ENCODE results near the gene ARAP1. TPM values are rescaled to one million over a fixed set of nuclear protein-coding genes. Genes with fewer than 3 reads are reported as not detected.

Gene ARAP1
- total RNA-seq, 4 donors from 2014 or later: 18.3 to 52.0 (median 26.0) TPM

- H3K27ac ChIP-seq: no peak overlapping the region
- peaks cover 0 to 64% of the 10 kb centered on the region in 2 donors for H3K36me3 ChIP-seq
- no peak for ATAC-seq
- H3K27me3 ChIP-seq: no peaks in the 10 kb centered on the region
- no peak for TF ChIP-seq CTCF (IDR thresholded peaks at IDR 0.05 in 4 of 5, conservative IDR thresholded peaks at IDR 0.05 in 1 of 5)
- no peak for TF ChIP-seq POLR2A (IDR thresholded peaks at IDR 0.05)
- DNase-seq: no peak
- no peak overlapping the region for H3K4me3 ChIP-seq
- no peaks in the 10 kb centered on the region for H3K9me3 ChIP-seq
- in situ Hi-C loops (cut with MboI; ENCODE audit: low sequenced_read_pairs in 4 of 4) (loop anchor here in 1 of 4 donors (25.0 kb wide), 1 partner anchor 483 kb away; no protein-coding TSS in a partner anchor), intact Hi-C loops (cut with DNase I; ENCODE audit: low total_unique reads) (no loop called here)
- peaks cover 0 to 5% of the 10 kb centered on the region in 2 donors for H3K4me1 ChIP-seq
Measured at GRCh38 chr11:72704028-72704782, 48.0 kb downstream of the ARAP1 start.

- DNase-seq (peak in 1 of 2 donors; percentile 60), ATAC-seq (peak; percentile 32 to 38)
- no peaks in the 10 kb centered on the region for H3K27me3 ChIP-seq
- H3K4me3 ChIP-seq: peak overlapping the region in 1 of 4 donors; percentile 4
- in situ Hi-C loops (cut with MboI; ENCODE audit: low sequenced_read_pairs in 4 of 4): loop anchor here in 1 of 4 donors (25.0 kb wide), 1 partner anchor 484 kb away; no protein-coding TSS in a partner anchor
- H3K9me3 ChIP-seq: no peaks in the 10 kb centered on the region
- H3K36me3 ChIP-seq: peaks cover 0 to 66% of the 10 kb centered on the region in 2 donors
- intact Hi-C loops (cut with DNase I; ENCODE audit: low total_unique reads): no loop called here
- TF ChIP-seq CTCF (IDR thresholded peaks at IDR 0.05 in 4 of 5, conservative IDR thresholded peaks at IDR 0.05 in 1 of 5) (no peak), POLR2A (IDR thresholded peaks at IDR 0.05) (no peak)
- peaks cover 0 to 5% of the 10 kb centered on the region in 2 donors for H3K4me1 ChIP-seq
- peak overlapping the region; percentile 26 to 56 (median 30) for H3K27ac ChIP-seq
Measured at GRCh38 chr11:72703267-72704008, 48.8 kb downstream of the ARAP1 start.

GRCh38 chr11:72702577-72703241, 49.5 kb downstream of the ARAP1 start:
- Histone ChIP-seq H3K36me3 (peaks cover 0 to 65% of the 10 kb centered on the region in 2 donors), H3K27me3 (no peaks in the 10 kb centered on the region), H3K9me3 (no peaks in the 10 kb centered on the region), H3K4me3 (peak overlapping the region in 1 of 4 donors; percentile 4), H3K27ac (peak overlapping the region; percentile 20 to 41 (median 28)), H3K4me1 (peaks cover 0 to 5% of the 10 kb centered on the region in 2 donors)
- DNase-seq (no peak), ATAC-seq (no peak)
- intact Hi-C loops (cut with DNase I; ENCODE audit: low total_unique reads): no loop called here
- no peak for TF ChIP-seq CTCF (IDR thresholded peaks at IDR 0.05 in 4 of 5, conservative IDR thresholded peaks at IDR 0.05 in 1 of 5)
- no peak for TF ChIP-seq POLR2A (IDR thresholded peaks at IDR 0.05)
- in situ Hi-C loops (cut with MboI; ENCODE audit: low sequenced_read_pairs in 4 of 4): loop anchor here in 1 of 4 donors (25.0 kb wide), 1 partner anchor 485 kb away; no protein-coding TSS in a partner anchor

GRCh38 chr11:72702096-72702495, 50.1 kb downstream of the ARAP1 start:
- H3K27me3 ChIP-seq: no peaks in the 10 kb centered on the region
- no peak for DNase-seq
- no peak overlapping the region for H3K27ac ChIP-seq
- TF ChIP-seq POLR2A (IDR thresholded peaks at IDR 0.05) (no peak), CTCF (IDR thresholded peaks at IDR 0.05 in 4 of 5, conservative IDR thresholded peaks at IDR 0.05 in 1 of 5) (no peak)
- in situ Hi-C loops (cut with MboI; ENCODE audit: low sequenced_read_pairs in 4 of 4): loop anchor here in 1 of 4 donors (25.0 kb wide), 1 partner anchor 485 kb away; no protein-coding TSS in a partner anchor
- ATAC-seq: no peak
- intact Hi-C loops (cut with DNase I; ENCODE audit: low total_unique reads): no loop called here
- H3K36me3 ChIP-seq: peaks cover 0 to 63% of the 10 kb centered on the region in 2 donors
- H3K4me3 ChIP-seq: no peak overlapping the region
- peaks cover 0 to 5% of the 10 kb centered on the region in 2 donors for H3K4me1 ChIP-seq
- no peaks in the 10 kb centered on the region for H3K9me3 ChIP-seq

Data from gastrocnemius medialis (tissue), 4 donors.